ENCODE data around the gene NFIA.

The NFIA gene

GRCh38 chr1:61400997-61401396 is 318.6 kb downstream of the NFIA start:
- DNase-seq = no peak
- Histone ChIP-seq H3K36me3 (no peaks in the 10 kb centered on the region), H3K9me3 (no peaks in the 10 kb centered on the region), H3K4me3 (ENCODE audit: low read depth, low read length) (no peak overlapping the region), H3K27me3 (no peaks in the 10 kb centered on the region), H3K4me1 (no peaks in the 10 kb centered on the region)
- TF ChIP-seq, protein P1, sequence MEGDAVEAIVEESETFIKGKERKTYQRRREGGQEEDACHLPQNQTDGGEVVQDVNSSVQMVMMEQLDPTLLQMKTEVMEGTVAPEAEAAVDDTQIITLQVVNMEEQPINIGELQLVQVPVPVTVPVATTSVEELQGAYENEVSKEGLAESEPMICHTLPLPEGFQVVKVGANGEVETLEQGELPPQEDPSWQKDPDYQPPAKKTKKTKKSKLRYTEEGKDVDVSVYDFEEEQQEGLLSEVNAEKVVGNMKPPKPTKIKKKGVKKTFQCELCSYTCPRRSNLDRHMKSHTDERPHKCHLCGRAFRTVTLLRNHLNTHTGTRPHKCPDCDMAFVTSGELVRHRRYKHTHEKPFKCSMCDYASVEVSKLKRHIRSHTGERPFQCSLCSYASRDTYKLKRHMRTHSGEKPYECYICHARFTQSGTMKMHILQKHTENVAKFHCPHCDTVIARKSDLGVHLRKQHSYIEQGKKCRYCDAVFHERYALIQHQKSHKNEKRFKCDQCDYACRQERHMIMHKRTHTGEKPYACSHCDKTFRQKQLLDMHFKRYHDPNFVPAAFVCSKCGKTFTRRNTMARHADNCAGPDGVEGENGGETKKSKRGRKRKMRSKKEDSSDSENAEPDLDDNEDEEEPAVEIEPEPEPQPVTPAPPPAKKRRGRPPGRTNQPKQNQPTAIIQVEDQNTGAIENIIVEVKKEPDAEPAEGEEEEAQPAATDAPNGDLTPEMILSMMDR (IDR thresholded peaks at IDR 0.05; ENCODE audit: low read depth, low read length) = no peak

DNA sequence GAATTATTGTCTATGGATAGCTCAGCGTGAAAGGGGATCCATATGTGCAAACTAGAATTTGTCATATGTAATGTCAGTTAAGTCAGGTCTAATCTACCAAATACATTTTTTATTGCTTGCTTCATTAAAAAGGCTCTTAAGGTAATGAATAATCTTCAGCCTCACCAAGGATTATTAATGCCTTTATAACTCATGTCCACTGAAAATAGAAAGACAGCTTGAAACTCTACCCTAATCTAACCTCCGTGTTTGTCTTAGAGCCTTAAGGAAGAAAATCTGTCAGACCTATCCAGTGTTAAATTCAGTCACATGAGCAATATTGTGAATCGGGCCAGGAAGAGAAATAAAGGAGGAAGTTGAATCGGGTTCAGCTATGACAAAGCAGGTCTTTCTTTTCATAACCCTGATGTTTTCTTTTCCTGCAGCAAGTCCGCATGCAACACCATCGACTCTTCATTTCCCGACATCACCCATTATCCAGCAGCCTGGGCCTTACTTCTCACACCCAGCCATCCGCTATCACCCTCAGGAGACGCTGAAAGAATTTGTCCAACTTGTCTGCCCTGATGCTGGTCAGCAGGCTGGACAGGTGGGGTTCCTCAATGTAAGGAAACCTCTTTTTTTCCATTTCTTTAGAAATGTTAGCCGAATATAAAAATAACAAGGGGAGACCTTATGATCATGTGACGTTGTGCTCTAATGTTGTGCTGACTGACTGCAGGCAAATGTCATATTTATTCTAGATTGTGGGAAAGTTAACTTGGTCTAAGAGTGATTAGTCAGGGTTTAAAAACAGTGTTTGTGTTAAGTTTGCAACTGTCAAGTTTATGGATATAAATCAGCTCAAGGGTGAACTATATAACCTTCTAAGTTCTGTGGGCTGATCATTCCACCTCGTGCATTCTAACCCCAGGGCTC is 321.6 kb downstream of the NFIA start:
- DNase-seq = no peak
- H3K4me3 ChIP-seq (ENCODE audit: low read depth, low read length) = no peak overlapping the region
- H3K9me3 ChIP-seq = no peaks in the 10 kb centered on the region
- H3K27me3 ChIP-seq = no peaks in the 10 kb centered on the region
- no peaks in the 10 kb centered on the region for H3K4me1 ChIP-seq
- TF ChIP-seq, protein P1 (IDR thresholded peaks at IDR 0.05; ENCODE audit: low read depth, low read length) = no peak
- no peaks in the 10 kb centered on the region; the same call in 1 of the 2 replicates for H3K36me3 ChIP-seq

DNA sequence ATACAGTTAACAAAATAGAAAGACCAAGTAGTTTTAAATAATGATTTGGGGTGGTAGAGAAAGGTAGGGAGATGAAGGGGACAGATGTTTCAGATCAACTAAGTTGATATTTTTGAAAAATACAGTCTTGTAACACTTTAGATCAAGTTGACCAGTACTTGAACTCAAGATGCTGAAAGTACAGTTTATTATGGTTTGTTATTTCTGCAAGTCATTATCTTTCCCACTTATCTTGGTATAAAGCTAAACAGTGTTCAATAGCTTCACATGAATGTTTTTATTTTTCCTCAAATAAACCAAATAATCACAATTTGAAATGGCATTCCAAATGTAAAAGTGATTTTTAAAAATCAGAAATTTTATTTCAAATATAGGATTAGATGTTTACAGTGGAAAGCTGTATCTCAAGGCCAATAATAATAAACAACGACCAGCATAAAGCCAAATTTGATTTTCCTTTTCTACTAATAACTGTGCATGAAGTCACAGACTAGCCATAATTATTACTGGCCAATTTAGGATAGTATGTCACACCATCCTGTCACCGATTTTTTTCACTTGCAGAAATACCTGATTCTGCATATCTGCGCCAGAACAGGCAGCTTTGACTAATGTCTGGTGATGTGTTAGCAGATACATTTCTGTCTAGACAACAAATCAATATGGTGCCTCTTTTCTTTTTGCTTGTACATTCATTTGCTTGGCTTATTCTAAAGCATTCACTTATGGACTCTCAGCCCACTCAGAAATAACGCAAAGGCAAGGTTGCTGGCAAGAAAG is 322.4 kb downstream of the NFIA start:
- Histone ChIP-seq H3K36me3 (no peaks in the 10 kb centered on the region; the same call in 1 of the 2 replicates), H3K9me3 (no peaks in the 10 kb centered on the region), H3K4me1 (no peaks in the 10 kb centered on the region), H3K27me3 (no peaks in the 10 kb centered on the region), H3K4me3 (ENCODE audit: low read depth, low read length) (no peak overlapping the region)
- no peak for DNase-seq
- TF ChIP-seq, protein P1 (IDR thresholded peaks at IDR 0.05; ENCODE audit: low read depth, low read length) = no peak

DNA sequence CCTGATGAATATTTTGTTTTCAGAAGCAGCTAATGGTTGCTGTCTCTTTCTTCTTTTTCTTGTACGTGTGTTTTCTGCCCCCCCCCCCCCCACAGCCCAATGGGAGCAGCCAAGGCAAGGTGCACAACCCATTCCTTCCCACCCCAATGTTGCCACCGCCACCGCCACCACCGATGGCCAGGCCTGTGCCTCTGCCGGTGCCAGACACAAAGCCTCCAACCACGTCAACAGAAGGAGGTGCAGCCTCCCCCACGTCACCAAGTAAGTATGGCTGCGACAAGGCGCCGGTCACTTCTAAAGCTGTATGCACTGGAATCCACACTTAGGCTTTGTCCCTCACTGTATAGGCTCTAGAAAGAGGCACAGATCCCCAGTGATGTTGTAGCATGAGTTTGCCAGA is 324.1 kb downstream of the NFIA start:
- Histone ChIP-seq H3K4me3 (ENCODE audit: low read depth, low read length) (no peak overlapping the region), H3K36me3 (no peaks in the 10 kb centered on the region; the same call in 1 of the 2 replicates), H3K9me3 (no peaks in the 10 kb centered on the region), H3K27me3 (no peaks in the 10 kb centered on the region), H3K4me1 (no peaks in the 10 kb centered on the region)
- DNase-seq = no peak
- TF ChIP-seq, protein P1 (IDR thresholded peaks at IDR 0.05; ENCODE audit: low read depth, low read length) = no peak

DNA sequence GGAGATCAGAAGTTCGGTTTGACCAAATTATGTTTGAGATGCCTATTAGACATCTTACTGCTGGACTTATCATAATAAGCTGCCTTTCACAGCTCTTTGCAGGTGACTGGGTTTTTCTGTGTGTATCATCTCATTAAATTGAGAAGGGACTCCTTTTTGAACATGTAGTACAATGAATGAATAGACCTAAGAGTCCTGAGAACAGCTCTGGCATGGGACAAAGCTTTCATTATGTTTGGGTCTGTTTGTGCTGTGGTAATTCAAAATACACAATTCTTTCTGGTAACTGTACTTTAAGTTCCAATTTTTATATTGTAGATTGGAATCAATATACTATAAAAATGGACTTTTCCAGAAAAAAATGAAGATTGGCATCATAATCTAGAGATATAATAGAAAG is 330.2 kb downstream of the NFIA start:
- TF ChIP-seq, protein P1 (IDR thresholded peaks at IDR 0.05; ENCODE audit: low read depth, low read length) = no peak
- Histone ChIP-seq H3K4me3 (ENCODE audit: low read depth, low read length) (no peak overlapping the region), H3K4me1 (no peaks in the 10 kb centered on the region), H3K36me3 (no peaks in the 10 kb centered on the region), H3K9me3 (no peaks in the 10 kb centered on the region), H3K27me3 (no peaks in the 10 kb centered on the region)
- DNase-seq = no peak
